H1 (cell line): ENCODE measurements around the gene OPHN1. TPM values are rescaled to one million over a fixed set of nuclear protein-coding genes. Genes with fewer than 3 reads are reported as not detected.

Source experiments
- CTCF ChIA-PET: fragments of 300-600 bp; sonication (Branson Sonifier 250); formaldehyde crosslinking; loops from one replicate; lab custom pipeline; 2021; ENCODE audit not compliant: partially characterized antibody; lab: Charles Lee
- POLR2A ChIA-PET: fragments of 300-600 bp; sonication (Branson Sonifier 250); formaldehyde crosslinking; loops from one replicate; lab custom pipeline; 2021; ENCODE audit warnings: inconsistent platforms; ENCODE audit not compliant: partially characterized antibody; lab: Charles Lee
- DNase-seq, 2 experiments: peaks; one replicate each; pipeline versions ENCODE4 v3.0.0 to v3.0.0-alpha.2; 2010 to 2022; ENCODE audit warnings: low spot score in 2 of 2, low read depth in 1 of 2, mixed read lengths in 1 of 2
- FAIRE-seq: peaks from 2 replicates; lab custom pipeline; 2011; peaks lifted over from hg19 to GRCh38; lab: Jason Lieb, UNC
- H2AFZ ChIP-seq: 2 replicates; pipeline ENCODE4 v1.8.1; 2012; ENCODE audit warnings: low read length, inconsistent platforms
- H2AK5ac ChIP-seq: 2 replicates; pipeline ENCODE4 v1.6.1; 2013; ENCODE audit warnings: low read depth, low read length
- H2BK120ac ChIP-seq: replicated peaks from 2 replicates; pipeline ENCODE3; 2013; ENCODE audit warnings: low read depth, low read length, inconsistent platforms
- H2BK12ac ChIP-seq: 2 replicates; pipeline ENCODE4 v1.6.1; 2013; ENCODE audit warnings: low read depth, low read length
- H2BK15ac ChIP-seq: 2 replicates; pipeline ENCODE4 v1.6.1; 2013; ENCODE audit warnings: low read length
- H2BK20ac ChIP-seq: 2 replicates; pipeline ENCODE4 v1.6.1; 2013; ENCODE audit warnings: low read length
- H2BK5ac ChIP-seq: 2 replicates; pipeline ENCODE4 v1.6.1; 2013; ENCODE audit warnings: low read depth, low read length
- H3K14ac ChIP-seq: 2 replicates; pipeline ENCODE4 v1.6.1; 2013; ENCODE audit warnings: inconsistent platforms; ENCODE audit not compliant: insufficient read length
- H3K18ac ChIP-seq: 2 replicates; pipeline ENCODE4 v1.6.1; 2013; ENCODE audit warnings: low read length; ENCODE audit errors: extremely low read depth
- H3K23ac ChIP-seq: 2 replicates; pipeline ENCODE4 v1.6.1; 2013; ENCODE audit warnings: inconsistent platforms; ENCODE audit not compliant: insufficient read length
- H3K23me2 ChIP-seq: 2 replicates; pipeline ENCODE4 v1.6.1; 2013; ENCODE audit warnings: low read depth, low read length
- H3K27ac ChIP-seq: 2 replicates; pipeline ENCODE4 v1.6.1; 2011; ENCODE audit warnings: low read depth, low read length, inconsistent platforms
- H3K27me3 ChIP-seq, 4 experiments: replicated peaks in 1 of 4; 1 replicate in 1 of 4; 2 replicates in 3 of 4; pipeline versions ENCODE4 v1.6.1 to v1.8.1; 2011 to 2013; ENCODE audit warnings: low read length in 3 of 4, mild to moderate bottlenecking in 3 of 4, inconsistent platforms in 2 of 4, mixed read lengths in 2 of 4, moderate library complexity in 1 of 4; ENCODE audit not compliant: control insufficient read depth in 3 of 4, insufficient read depth in 3 of 4; ENCODE audit errors: extremely low read depth in 1 of 4
- H3K36me3 ChIP-seq, 4 experiments: 2 replicates each; pipeline versions ENCODE4 v1.6.1 to v1.8.1; 2011 to 2013; ENCODE audit warnings: mild to moderate bottlenecking in 4 of 4, low read length in 3 of 4, moderate library complexity in 2 of 4, control low read depth in 1 of 4, inconsistent platforms in 1 of 4; ENCODE audit not compliant: insufficient read depth in 4 of 4, control insufficient read depth in 2 of 4
- H3K4ac ChIP-seq: replicated peaks from 2 replicates; pipeline ENCODE3; 2013; ENCODE audit warnings: low read length, low read depth, mixed read lengths, inconsistent platforms; ENCODE audit not compliant: insufficient read length
- H3K4me1 ChIP-seq, 4 experiments: replicated peaks in 1 of 4; 1 replicate in 1 of 4; 2 replicates in 3 of 4; pipeline versions ENCODE4 v1.6.1 to v1.8.1; 2011 to 2013; ENCODE audit warnings: low read length in 3 of 4, inconsistent platforms in 2 of 4, mixed read lengths in 1 of 4; ENCODE audit not compliant: insufficient read depth in 4 of 4, control insufficient read depth in 3 of 4
- H3K4me2 ChIP-seq, 2 experiments: 2 replicates each; pipeline versions ENCODE4 v1.6.1 to v1.8.1; 2011 to 2013; ENCODE audit warnings: low read depth in 2 of 2, low read length in 2 of 2, control low read depth in 1 of 2, inconsistent platforms in 1 of 2, mild to moderate bottlenecking in 1 of 2; ENCODE audit not compliant: insufficient read depth in 1 of 2
- H3K4me3 ChIP-seq, 4 experiments: fragments of 200-600, 300-600 bp in 1 of 4; sonication (generic), shearing (Covaris generic), sonication (Bioruptor Twin) in 1 of 4; 2 replicates each; pipeline versions ENCODE4 v1.5.1 to v1.8.1; 2011 to 2016; ENCODE audit warnings: low read length in 4 of 4, low read depth in 3 of 4, control low read depth in 2 of 4, inconsistent platforms in 2 of 4, mild to moderate bottlenecking in 2 of 4, mixed read lengths in 1 of 4, moderate library complexity in 1 of 4; ENCODE audit not compliant: insufficient read depth in 2 of 4; ENCODE audit errors: extremely low read depth in 1 of 4
- H3K56ac ChIP-seq: replicated peaks from 2 replicates; pipeline ENCODE3; 2013; ENCODE audit warnings: low read depth, mild to moderate bottlenecking, mixed read lengths, low read length, inconsistent platforms; ENCODE audit not compliant: insufficient read length
- H3K79me1 ChIP-seq: 2 replicates; pipeline ENCODE4 v1.6.1; 2013; ENCODE audit warnings: low read depth, low read length, control low read depth
- H3K79me2 ChIP-seq, 2 experiments: 2 replicates each; pipeline versions ENCODE4 v1.6.1 to v1.8.1; 2012 to 2013; ENCODE audit warnings: low read length in 2 of 2, mild to moderate bottlenecking in 2 of 2, inconsistent platforms in 1 of 2; ENCODE audit not compliant: insufficient read depth in 2 of 2, control insufficient read depth in 1 of 2
- H3K9ac ChIP-seq, 4 experiments: replicated peaks in 1 of 4; 1 replicate in 1 of 4; 2 replicates in 3 of 4; pipeline versions ENCODE4 v1.6.1 to v1.8.1; 2011 to 2013; ENCODE audit warnings: low read depth in 3 of 4, low read length in 3 of 4, control low read depth in 2 of 4, mild to moderate bottlenecking in 2 of 4, moderate library complexity in 2 of 4, inconsistent platforms in 1 of 4; ENCODE audit errors: extremely low read depth in 1 of 4
- H3K9me3 ChIP-seq, 2 experiments: 2 replicates each; pipeline versions ENCODE4 v1.6.1 to v1.8.1; 2012 to 2013; ENCODE audit warnings: mild to moderate bottlenecking in 2 of 2, moderate library complexity in 2 of 2, control low read depth in 1 of 2, inconsistent platforms in 1 of 2, low read depth in 1 of 2, low read length in 1 of 2, mixed read lengths in 1 of 2; ENCODE audit not compliant: insufficient read depth in 2 of 2
- H4K20me1 ChIP-seq, 2 experiments: replicated peaks in 1 of 2; 2 replicates each; pipeline versions ENCODE3 to v1.8.1; 2011 to 2013; ENCODE audit warnings: inconsistent platforms in 2 of 2, low read length in 2 of 2, mild to moderate bottlenecking in 1 of 2; ENCODE audit not compliant: insufficient read depth in 2 of 2, control insufficient read depth in 1 of 2
- H4K5ac ChIP-seq: 2 replicates; pipeline ENCODE4 v1.6.1; 2013; ENCODE audit warnings: low read length, low read depth, mixed read lengths, inconsistent platforms; ENCODE audit not compliant: insufficient read length
- H4K8ac ChIP-seq: 2 replicates; pipeline ENCODE4 v1.8.0; 2013; ENCODE audit warnings: mild to moderate bottlenecking, moderate library complexity, low read length, inconsistent platforms; ENCODE audit not compliant: insufficient read depth; ENCODE audit errors: extremely low read depth
- H4K91ac ChIP-seq: replicated peaks from 2 replicates; pipeline ENCODE3; 2013; ENCODE audit warnings: low read length, mixed read lengths, inconsistent platforms; ENCODE audit not compliant: insufficient read length
- BCL11A ChIP-seq, 2 experiments: IDR thresholded peaks; one replicate each; pipeline ENCODE4 v1.6.1; 2011; ENCODE audit warnings: low read depth in 2 of 2, low read length in 2 of 2, mild to moderate bottlenecking in 2 of 2
- BRCA1 ChIP-seq: IDR thresholded peaks from 2 replicates; pipeline ENCODE4 v1.6.1; 2012; ENCODE audit warnings: low read depth, low read length, improper control_type of control experiment
- CHD1 ChIP-seq: IDR thresholded peaks from 2 replicates; pipeline ENCODE4 v1.6.1; 2012; ENCODE audit warnings: low read depth, low read length, improper control_type of control experiment
- CTBP2 ChIP-seq: IDR thresholded peaks from 2 replicates; pipeline ENCODE4 v1.7.0; 2011; ENCODE audit warnings: borderline replicate concordance, mild to moderate bottlenecking, moderate library complexity, mixed read lengths, low read length; ENCODE audit not compliant: insufficient read depth, insufficient read length
- GABPA ChIP-seq: IDR thresholded peaks from 2 replicates; pipeline ENCODE4 v1.6.1; 2011; ENCODE audit warnings: mild to moderate bottlenecking, low read length, moderate library complexity, borderline replicate concordance; ENCODE audit not compliant: insufficient read depth
- NRF1 ChIP-seq: IDR thresholded peaks from 2 replicates; pipeline ENCODE4 v1.6.1; 2011; ENCODE audit warnings: mild to moderate bottlenecking, low read depth, low read length, improper control_type of control experiment
- PHF8 ChIP-seq: fragments of 200-600 bp; sonication (generic); conservative IDR thresholded peaks from 2 replicates; pipeline ENCODE4 v1.7.1; 2012; ENCODE audit warnings: low read depth, mild to moderate bottlenecking, inconsistent platforms, low read length, moderate library complexity
- RBBP5 ChIP-seq: IDR thresholded peaks from 2 replicates; pipeline ENCODE4 v1.7.1; 2012; ENCODE audit warnings: low read depth, mild to moderate bottlenecking, inconsistent platforms, low read length, moderate library complexity, borderline replicate concordance
- RXRA ChIP-seq: IDR thresholded peaks from 2 replicates; pipeline ENCODE4 v1.6.1; 2011; ENCODE audit warnings: low read depth, mild to moderate bottlenecking, low read length, moderate library complexity; ENCODE audit not compliant: insufficient read depth
- SIN3A ChIP-seq, 2 experiments: IDR thresholded peaks in 1 of 2; conservative IDR thresholded peaks in 1 of 2; 2 replicates each; pipeline ENCODE4 v1.6.1; 2011 to 2012; ENCODE audit warnings: low read length in 2 of 2, improper control_type of control experiment in 1 of 2, low read depth in 1 of 2, mild to moderate bottlenecking in 1 of 2
- SIRT6 ChIP-seq: IDR thresholded peaks from one replicate; pipeline ENCODE4 v1.7.1; 2012; ENCODE audit warnings: low read length, inconsistent platforms
- TBP ChIP-seq: IDR thresholded peaks from 2 replicates; pipeline ENCODE4 v1.6.1; 2011; ENCODE audit warnings: low read depth, low read length, improper control_type of control experiment
- WGBS, 2 experiments: shearing (Covaris generic) in 1 of 2; methylation state at CpG; one replicate each; pipeline versions ENCODE4 v1.1.6 to v1.1.7; 2013 to 2015; ENCODE audit warnings: low lambda C conversion rate in 2 of 2, mixed read lengths in 2 of 2, inconsistent platforms in 1 of 2, low coverage in 1 of 2, missing lambda C conversion rate in 1 of 2; ENCODE audit not compliant: insufficient replicate concordance in 2 of 2, insufficient coverage in 1 of 2, insufficient read length in 1 of 2; ENCODE audit errors: extremely low coverage in 1 of 2, missing lambda C conversion rate in 1 of 2; 5-methylcytosine and 5-hydroxymethylcytosine counted together
- polyA plus RNA-seq, 7 experiments: library from polyadenylated mRNA; depleted of rRNA in 3 of 7; stranded (reverse) in 5 of 7; unstranded in 2 of 7; fragments of >200 nt in 5 of 7; fragments of 200-250 nt in 2 of 7; gene quantifications; 1 replicate in 5 of 7; 2 replicates in 1 of 7; 4 replicates in 1 of 7; pipeline versions ENCODE4 v1.2.1 to v1.2.3, GENCODE V29; 2011 to 2013; ENCODE audit warnings: missing spikeins in 2 of 7, mixed read lengths in 2 of 7
- total RNA-seq: library from RNA; stranded (reverse); fragmentation: NEBNext Ultra II Directional; extraction: Animal tissue kit (Norgen Biotek cat#: 25700); gene quantifications from 2 replicates; pipeline ENCODE4 v1.2.1, GENCODE V29; 2021
- TF ChIP-seq, protein P1 (sequence below): IDR thresholded peaks from 2 replicates; pipeline ENCODE4 v1.6.1; 2011; ENCODE audit warnings: low read length, improper control_type of control experiment

Gene OPHN1
- total and polyA plus RNA-seq, 2 of the 8 experiments (the other 6 are each of a cell fraction or from before 2014, with no cell fraction given), result 1.2 to 3.5 TPM

DNA sequence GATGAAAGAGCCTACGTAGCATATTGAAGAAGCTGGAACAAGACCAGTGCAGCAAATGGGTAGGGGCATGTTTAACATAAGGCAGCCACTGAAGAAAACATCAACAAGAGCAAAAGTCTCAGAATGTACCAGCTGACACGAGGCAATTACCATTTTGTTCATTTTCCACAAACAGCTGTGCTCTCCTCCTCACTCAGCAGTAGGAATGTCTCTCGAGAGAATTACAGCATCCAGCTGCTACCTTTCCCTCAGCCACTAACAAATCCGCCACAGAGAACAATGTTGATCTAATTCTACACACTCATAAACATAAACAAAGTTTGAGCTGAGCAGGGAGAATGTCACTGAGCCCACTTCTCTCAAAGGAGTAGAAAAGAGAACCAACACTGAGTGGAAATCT lies 68.0 kb downstream of the OPHN1 start:
- no peak overlapping the region for H3K56ac ChIP-seq
- H2AFZ ChIP-seq, result no peak overlapping the region
- no peaks in the 10 kb centered on the region for H3K79me2 ChIP-seq
- H3K27ac ChIP-seq, result no peak overlapping the region
- no peak overlapping the region for H2AK5ac ChIP-seq
- no peak overlapping the region for H2BK5ac ChIP-seq
- H3K9me3 ChIP-seq, result no peaks in the 10 kb centered on the region
- H3K23me2 ChIP-seq, result no peaks in the 10 kb centered on the region
- H3K14ac ChIP-seq, result no peak overlapping the region
- no peak overlapping the region for H3K23ac ChIP-seq
- ChIA-PET CTCF (interaction anchor here (0.6 to 1.3 kb wide), 2 partner anchors 113 to 168 kb away, joined by 3 to 4 read pairs; no protein-coding TSS in a partner anchor), POLR2A (no interaction called here)
- no peaks in the 10 kb centered on the region for H3K4me1 ChIP-seq
- no peak overlapping the region for H3K4me3 ChIP-seq
- FAIRE-seq (no peak), DNase-seq (no peak)
- no peaks in the 10 kb centered on the region for H4K20me1 ChIP-seq
- H3K27me3 ChIP-seq, result no peaks in the 10 kb centered on the region
- no peak overlapping the region for H4K91ac ChIP-seq
- no peak overlapping the region for H2BK20ac ChIP-seq
- H3K18ac ChIP-seq, result no peak overlapping the region
- no peak overlapping the region for H3K9ac ChIP-seq
- H4K5ac ChIP-seq, result no peak overlapping the region
- H3K36me3 ChIP-seq, result no peaks in the 10 kb centered on the region
- H2BK120ac ChIP-seq, result no peak overlapping the region
- 94% methylated on average over 4 of the region's 4 CpGs; no CpG with 5 or more reads in 1 of the 2 experiments for WGBS, 2 experiments
- no peak overlapping the region for H3K4me2 ChIP-seq
- no peak overlapping the region for H2BK15ac ChIP-seq
- no peak overlapping the region for H4K8ac ChIP-seq
- no peak overlapping the region for H2BK12ac ChIP-seq
- H3K4ac ChIP-seq, result no peak overlapping the region
- no peaks in the 10 kb centered on the region for H3K79me1 ChIP-seq
- no peak for TF ChIP-seq SIN3A (conservative IDR thresholded peaks at IDR 0.05 in 1 of 2, IDR thresholded peaks at IDR 0.05 in 1 of 2; ENCODE audit: low read depth in 1 of 2, low read length in 2 of 2)
- TF ChIP-seq NRF1, result no peak
- TF ChIP-seq, protein P1, sequence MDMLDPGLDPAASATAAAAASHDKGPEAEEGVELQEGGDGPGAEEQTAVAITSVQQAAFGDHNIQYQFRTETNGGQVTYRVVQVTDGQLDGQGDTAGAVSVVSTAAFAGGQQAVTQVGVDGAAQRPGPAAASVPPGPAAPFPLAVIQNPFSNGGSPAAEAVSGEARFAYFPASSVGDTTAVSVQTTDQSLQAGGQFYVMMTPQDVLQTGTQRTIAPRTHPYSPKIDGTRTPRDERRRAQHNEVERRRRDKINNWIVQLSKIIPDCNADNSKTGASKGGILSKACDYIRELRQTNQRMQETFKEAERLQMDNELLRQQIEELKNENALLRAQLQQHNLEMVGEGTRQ, result no peak
- no peak for TF ChIP-seq CTBP2
- no peak for TF ChIP-seq GABPA
- TF ChIP-seq CHD1, result no peak
- no peak for TF ChIP-seq RBBP5
- no peak for TF ChIP-seq BRCA1
- TF ChIP-seq BCL11A (IDR thresholded peaks at IDR 0.05; ENCODE audit: low read depth in 2 of 2, low read length in 2 of 2), result no peak
- no peak for TF ChIP-seq PHF8
- no peak for TF ChIP-seq RXRA
- TF ChIP-seq SIRT6, result no peak
- no peak for TF ChIP-seq TBP
